Renal pelvis (tissue), 4 donors: ENCODE measurements around the gene RNF166. TPM values are rescaled to one million over a fixed set of nuclear protein-coding genes. Genes with fewer than 3 reads are reported as not detected.

Experiments
- DNase-seq: peaks from one replicate; pipeline ENCODE4 v3.0.0-alpha.2; 2013
- polyA plus RNA-seq, 3 donors: library from polyadenylated mRNA; unstranded; fragments of 120-200 nt; gene quantifications; one replicate each; pipeline ENCODE4 v1.2.1, GENCODE V29; 2013; ENCODE audit not compliant: insufficient read length in 3 of 3

RNF166 gene
- polyA plus RNA-seq, 3 donors = 20.5 to 22.2 (median 20.7) TPM

DNA sequence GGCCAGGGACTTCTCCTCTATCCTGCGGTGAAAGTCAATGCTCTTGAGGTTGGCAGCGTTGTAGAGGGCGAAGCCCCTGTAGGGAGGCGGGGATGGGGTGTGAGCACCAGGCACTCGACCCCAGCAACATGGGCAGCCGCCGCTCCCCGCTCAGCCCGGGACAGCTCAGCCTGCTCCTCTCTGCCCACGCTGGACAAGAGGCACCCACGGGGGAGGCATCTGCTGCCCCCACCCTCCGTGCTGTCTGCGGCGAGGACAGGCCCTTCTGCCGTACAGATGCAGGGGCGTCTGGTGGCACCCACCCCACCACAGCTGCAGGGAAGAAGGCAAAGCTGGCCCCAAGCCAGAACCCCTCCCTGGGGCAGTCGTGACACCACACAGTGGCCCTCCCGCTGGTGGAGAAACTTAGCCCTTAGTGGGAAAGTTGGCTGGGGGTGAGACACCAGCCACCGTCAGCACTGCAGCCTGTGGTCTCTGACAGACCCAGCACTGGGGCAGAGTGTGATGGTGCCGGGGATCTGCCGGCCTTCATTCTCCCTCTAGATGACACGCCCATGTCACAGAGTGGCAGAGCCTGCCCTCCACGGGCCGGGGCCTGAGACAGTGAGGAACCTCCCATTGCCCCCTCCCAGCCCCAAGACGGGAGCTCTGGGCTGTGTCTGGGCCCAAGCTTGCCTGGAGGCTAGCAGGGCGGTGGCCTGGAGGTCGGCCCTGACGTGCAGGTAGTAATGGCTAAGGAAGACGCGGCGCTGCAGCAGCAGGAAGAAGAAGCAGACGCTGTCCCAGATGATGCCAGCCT is 19.6 kb upstream of the RNF166 start:
- DNase-seq = no peak

DNA sequence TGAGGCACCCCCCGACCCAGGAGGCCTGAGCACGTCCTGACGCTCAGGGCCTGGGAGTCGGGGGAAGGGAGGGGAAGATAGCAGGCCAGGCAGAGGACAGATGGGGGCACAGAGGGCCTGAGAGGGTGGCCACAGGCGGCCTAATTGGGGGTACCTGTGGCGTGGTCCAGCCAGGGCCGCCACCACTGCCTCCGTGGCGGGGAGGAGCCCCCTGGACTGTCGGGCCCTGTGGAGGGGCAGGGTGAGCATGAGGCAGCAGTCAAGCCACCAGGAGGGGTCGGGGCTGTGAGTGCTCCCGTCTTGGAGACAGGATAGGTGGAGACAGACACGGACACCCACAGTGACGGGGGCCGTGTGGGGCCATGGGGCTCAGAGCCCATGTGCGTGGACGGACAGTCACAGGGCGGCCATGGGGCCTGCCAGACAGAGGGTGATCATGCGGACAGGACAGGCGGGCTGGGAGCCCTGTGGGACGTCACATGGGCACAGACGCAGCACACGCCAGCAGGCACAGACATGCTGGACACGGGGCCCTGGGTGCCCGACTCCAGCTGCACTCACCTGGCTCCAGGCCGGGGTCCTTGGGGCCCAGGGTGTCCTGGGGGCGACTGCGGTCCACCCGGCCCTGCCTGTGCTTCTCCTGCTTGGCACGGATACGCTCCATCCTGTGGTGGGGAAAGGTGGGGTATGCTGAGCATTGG is 18.8 kb upstream of the RNF166 start:
- no peak for DNase-seq

GRCh38 chr16:88723911-88724310 is 17.7 kb upstream of the RNF166 start:
- DNase-seq = no peak

- no peak for DNase-seq
Measured at GRCh38 chr16:88723507-88723887, 17.3 kb upstream of the RNF166 start.

DNA sequence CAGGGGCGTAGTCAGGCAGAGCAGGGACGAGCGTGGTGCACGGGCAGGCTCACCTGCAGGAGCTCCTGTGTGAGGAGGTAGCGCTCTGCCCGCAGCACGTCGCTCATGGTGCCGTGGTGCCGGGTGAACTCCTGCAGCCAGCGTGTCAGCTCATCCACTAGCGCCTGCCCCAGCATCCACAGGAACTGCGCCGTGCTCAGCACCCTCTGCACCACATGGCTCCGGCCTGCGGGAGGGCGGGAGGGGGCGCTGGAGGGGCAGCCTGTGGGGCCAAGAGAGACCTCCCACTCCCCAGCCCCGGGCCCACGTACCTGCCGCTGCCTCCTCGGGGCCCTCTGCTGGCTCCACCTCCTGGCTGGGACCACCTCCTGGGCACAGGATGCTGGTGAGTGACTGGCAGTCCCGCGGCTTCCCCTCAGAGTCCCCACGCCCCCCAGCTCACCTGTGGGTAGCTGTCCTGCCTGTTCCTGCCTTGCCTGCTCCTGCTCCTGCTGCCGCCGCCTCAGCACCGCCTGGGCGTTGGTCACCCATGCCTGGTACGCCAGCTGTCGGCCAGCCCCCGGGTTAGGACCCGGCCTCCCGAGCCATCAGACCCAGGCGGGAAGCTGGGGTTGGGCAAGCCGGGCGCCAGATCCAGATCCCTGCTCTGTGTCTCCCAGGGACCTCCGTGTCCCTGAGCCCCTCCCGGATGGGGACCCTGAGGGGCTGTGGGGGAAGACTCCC is 16.7 kb upstream of the RNF166 start:
- DNase-seq = no peak

DNA sequence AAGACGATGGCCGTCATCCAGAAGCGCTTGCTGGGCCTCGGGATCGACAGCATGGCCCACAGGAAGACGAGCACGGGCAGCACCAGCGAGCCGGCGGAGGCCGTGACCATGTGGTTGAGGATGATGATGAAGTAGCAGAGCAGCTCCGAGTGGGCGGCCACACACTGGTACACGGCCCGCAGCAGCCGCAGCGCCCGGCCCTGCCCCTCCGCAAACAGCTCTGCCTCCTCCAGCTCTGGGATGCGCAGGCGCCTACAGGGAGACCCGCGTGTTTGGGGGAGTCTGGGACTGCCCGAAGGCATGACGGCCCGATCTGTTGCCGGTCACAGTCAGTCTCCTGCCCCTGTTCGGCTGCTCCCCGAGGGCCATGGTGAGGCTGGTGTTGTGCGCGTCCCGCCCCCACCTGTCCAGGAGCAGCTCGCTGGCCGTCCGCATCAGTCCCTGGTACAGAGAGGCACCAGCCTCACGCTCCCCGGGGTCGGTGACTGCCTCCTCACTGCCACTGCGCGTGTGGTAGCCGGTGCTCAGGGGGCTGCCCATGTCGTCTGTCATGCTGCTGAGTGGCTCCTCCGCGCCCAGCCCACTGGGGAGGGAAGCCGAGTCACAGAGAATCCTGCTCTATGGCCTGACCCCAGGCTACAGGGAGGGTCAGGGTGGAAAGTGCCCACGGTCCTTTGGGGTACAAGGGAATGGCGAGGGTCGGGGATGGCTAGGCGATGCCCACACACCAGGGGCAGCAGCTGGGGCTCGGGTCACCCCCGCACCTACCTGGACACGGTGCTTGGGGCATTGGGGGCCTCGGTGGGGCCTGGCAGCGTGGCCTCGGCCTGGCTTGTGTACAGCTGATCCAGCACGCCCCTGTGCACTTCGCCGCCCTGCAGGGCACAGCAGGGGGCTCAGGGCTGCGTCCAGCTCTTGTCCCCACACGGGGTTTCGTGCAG is 15.9 kb upstream of the RNF166 start:
- no peak for DNase-seq

GRCh38 chr16:88721236-88721635 is 15.0 kb upstream of the RNF166 start:
- DNase-seq = no peak

DNA sequence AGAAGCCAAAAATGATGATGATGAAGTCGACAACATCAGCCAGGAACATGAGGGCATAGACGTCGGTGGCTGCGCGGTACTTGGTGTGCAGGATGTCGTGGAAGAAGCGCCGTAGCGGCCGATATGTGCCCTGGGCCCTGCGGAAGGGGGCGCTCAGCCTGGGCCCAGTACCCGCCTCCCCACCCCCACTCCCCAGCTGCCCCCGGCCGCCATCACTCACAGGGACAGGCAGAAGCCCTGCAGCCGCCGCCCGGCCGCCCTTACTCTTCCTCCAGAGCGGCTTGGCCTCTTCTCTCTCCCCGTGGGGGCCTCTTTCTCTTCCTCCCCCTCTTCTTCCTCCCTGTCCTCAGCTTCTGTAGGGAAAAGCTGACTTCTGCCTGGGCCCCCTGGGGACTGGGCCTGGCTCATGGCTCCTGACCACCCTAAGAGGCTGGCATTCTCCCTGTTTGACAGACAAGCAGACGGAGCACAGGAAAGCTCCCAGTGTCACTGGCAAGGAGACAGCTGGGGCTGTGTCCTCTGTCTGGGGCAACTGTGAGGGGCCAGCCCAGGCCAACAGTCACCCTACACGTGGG is 14.3 kb upstream of the RNF166 start:
- DNase-seq = no peak

DNA sequence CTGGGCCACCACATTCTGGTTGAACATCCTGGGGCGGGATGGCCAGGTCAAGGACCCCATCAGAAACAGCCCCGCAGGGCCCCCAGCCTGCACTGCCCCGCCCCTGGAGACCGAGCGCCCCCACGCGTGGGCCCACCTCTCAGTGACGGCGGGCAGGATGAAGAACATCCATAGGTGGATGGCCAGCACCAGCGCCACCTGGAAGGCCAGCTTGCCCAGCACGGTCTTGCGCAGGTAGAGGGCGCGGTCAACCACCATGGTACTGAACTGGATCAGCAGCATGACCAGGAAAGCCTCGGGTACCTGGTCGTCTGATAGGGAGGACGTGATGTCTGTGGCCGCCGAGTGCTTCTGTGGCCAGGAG is 13.7 kb upstream of the RNF166 start:
- DNase-seq = no peak

GRCh38 chr16:88719267-88719932 is 13.2 kb upstream of the RNF166 start:
- DNase-seq = no peak

GRCh38 chr16:88718178-88718577 is 12.0 kb upstream of the RNF166 start:
- DNase-seq = no peak

DNA sequence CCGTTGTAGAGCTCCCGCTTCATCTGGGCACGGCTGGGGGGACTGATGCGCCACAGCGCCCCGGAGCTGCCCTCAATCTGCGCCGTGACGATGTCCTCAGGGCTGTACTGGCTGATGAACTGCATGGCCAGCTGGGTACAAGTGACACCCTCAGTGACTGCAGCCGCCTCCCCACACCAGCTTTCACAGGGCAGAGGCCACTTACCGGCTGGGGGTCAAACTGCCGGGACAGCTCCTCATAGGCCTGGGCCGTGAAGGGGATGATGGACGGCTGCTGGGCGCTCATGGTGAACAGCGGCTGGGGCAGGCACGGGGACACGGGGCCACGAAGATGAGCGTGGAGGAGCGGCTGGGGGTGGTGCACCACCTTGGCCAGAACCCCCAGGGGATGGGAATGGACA is 10.4 kb upstream of the RNF166 start:
- no peak for DNase-seq

DNA sequence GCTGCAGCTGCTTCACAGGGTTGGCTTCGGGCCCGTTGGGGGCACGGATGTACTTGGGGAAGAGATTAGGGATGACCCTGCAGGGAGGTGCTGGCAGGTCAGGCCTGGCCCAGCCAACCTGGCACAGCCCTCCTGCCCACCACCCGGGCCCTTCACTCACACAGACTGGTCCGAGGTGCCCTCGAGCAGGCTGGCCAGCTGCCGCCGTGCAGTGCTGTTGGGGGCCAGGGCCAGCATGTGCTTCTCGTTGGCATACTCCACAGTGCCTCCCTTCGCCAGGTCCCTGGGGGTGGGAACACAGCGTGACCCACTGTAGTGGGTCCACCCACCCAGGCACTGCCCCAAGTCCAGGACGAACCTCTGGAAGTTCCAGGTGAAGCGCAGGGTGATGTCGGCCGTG is 10.0 kb upstream of the RNF166 start:
- DNase-seq = no peak

DNA sequence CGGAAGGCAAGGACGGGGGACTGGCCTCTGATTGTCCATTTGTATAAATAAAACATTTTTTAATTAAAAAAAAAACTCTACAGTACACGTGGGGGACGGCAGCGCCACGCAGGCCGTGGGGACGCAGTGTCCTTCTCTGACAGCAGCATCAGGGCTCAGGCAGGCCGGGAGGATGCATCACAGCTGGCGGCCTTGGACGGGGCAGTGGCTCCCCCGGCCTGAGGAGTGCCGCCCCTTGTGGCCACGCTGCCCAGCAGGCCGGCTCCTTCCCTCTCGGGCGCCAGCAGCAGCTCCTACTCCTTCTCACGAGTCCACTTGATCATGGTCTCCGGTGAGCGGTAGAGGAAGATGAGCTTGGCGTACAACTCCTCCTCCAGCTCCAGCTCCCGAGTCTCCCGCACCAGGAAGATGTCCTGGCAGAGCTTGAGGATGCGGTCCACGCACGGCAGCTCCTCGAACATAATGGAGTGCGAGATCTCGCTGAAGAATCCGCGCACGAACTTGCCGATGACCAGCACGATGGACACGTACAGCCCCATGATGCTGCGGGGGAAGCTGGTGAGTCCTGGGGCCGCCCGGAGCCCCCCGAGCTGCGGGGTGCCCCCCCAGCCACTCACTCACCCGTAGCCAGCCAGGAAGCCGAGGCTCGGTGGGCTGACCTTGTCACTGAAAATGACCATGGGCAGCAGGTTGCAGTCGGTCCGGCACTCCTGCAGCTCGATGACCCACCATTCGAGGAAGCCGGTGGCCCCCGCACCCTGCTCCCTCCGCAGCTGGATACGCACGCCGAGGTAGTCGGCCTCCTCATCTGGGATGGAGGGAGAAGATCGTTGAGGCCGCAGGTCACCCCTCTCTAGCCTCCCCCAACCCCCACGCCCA is 9.3 kb upstream of the RNF166 start:
- no peak for DNase-seq

DNA sequence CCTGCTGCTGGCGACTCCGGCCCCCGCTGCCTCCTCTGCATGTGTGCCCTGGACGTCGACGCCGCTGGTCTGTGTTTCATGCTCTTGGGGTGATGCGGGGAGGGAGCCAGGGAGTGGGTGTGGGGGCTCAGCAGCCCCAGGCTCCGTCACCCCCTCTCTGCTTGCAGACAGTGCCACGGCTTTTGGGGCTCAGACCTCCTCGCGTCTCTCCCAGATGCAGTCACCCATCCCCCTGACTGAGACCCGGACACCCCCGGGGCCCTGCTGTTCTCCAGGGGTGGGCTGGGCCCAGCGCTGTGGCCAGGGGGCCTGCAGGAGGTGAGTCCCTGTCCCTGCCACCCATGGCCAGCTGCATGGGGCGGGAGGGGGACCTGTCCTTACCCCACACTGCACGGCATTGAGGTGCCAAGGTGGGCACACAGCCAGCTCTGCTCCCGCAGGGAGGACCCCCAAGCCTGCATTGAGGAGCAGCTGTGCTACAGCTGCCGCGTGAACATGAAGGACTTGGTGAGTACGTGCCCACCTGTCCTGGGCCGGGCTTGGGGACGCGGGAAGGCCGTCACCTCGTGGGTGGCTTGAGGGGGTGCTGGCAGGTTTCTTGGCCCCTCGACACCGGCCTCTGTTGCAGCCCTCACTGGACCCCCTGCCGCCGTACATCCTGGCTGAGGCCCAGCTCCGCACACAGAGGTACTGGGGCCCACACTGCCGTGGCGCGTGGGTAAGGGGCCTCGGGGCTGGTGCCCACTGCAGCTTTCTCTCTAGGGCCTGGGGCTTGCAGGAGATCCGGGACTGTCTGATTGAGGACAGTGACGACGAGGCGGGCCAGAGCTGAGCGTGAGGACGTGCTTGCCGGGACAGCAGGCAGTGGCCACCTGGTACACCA is 8.5 kb upstream of the RNF166 start:
- no peak for DNase-seq

DNA sequence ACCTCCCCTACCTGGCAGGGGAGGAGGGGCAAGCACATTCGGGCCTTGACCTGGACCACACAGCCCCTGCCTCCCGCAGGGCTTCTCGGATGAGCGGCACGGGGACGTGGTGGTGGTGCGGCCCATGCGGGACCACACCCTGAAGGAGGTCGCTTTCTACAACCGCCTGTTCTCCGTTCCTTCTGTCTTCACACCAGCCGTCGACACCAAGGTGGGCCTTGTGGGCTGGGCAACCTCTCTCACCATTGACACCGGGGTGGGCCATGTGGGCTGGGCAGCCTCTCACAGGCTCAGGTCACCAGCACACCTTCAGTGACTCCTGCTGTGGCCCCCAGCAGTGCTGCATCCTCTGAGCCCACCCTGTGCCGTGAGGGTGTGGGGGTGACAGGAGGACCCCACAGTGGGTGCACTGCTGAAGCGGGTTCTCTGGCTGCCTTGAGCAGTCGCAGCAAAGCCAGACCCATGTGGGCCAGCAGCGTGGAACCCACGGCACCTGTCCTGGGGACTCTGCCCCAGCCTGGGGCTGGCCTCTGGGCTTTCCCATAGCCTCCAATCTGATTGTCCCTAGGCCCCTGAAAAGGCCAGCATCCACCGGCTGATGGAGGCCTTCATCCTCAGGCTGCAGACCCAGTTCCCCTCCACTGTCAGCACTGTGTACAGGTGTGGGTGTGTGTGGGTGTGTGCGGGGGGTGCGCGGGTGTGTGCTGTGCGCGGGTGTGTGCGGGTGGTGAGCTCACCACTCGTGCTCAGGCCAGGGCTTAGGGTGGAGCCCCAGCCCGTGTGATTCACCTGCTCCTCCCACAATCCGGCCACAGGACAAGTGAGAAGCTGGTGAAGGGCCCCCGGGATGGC is 7.6 kb upstream of the RNF166 start:
- no peak for DNase-seq

- DNase-seq = no peak
Measured at GRCh38 chr16:88713054-88713453, 6.8 kb upstream of the RNF166 start.
